A673 (cell line): ENCODE data around the gene SIX2. TPM values are rescaled to one million over a fixed set of nuclear protein-coding genes. Genes with fewer than 3 reads are reported as not detected.

Source experiments
- BruUV-seq: library from RNA; stranded (reverse); fragments of 400-500 nt; replicated peaks from 2 replicates; lab custom pipeline; 2021; lab: Mats Ljungman, UMichigan
- CTCF ChIA-PET: fragments of 300-600 bp; sonication (Branson Sonifier 250); formaldehyde crosslinking; loops from one replicate; lab custom pipeline; 2022; ENCODE audit warnings: antibody characterized with exemption; lab: Charles Lee
- POLR2A ChIA-PET: fragments of 300-600 bp; sonication (Branson Sonifier 250); formaldehyde crosslinking; loops from one replicate; lab custom pipeline; 2022; ENCODE audit warnings: antibody characterized with exemption; ENCODE audit not compliant: low non-redundant PET; lab: Charles Lee
- DNase-seq: peaks from one replicate; pipeline ENCODE4 v3.0.0-alpha.2; 2015; ENCODE audit warnings: low spot score
- H3K27ac ChIP-seq: fragments of 200-600 bp; sonication (generic); 2 replicates; pipeline ENCODE4 v1.5.1; 2016; ENCODE audit warnings: mixed run types, low read depth, mild to moderate bottlenecking, mixed read lengths, antibody characterized with exemption, low read length; ENCODE audit not compliant: poor library complexity, severe bottlenecking
- H3K27me3 ChIP-seq: fragments of 200-600 bp; sonication (generic); replicated peaks from 2 replicates; pipeline ENCODE4 v1.6.1; 2017; ENCODE audit warnings: mixed run types, low read depth, mild to moderate bottlenecking, mixed read lengths, antibody characterized with exemption, low read length; ENCODE audit not compliant: insufficient read depth, poor library complexity
- H3K36me3 ChIP-seq: fragments of 200-600 bp; sonication (generic); 2 replicates; pipeline ENCODE4 v1.6.1; 2016; ENCODE audit warnings: mixed run types, mild to moderate bottlenecking, mixed read lengths, antibody characterized with exemption, low read length; ENCODE audit not compliant: insufficient read depth, poor library complexity, severe bottlenecking
- H3K4me1 ChIP-seq: fragments of 200-600 bp; sonication (generic); 2 replicates; pipeline ENCODE4 v1.6.1; 2017; ENCODE audit warnings: mixed run types, mild to moderate bottlenecking, mixed read lengths, antibody characterized with exemption, low read length; ENCODE audit not compliant: insufficient read depth, poor library complexity, severe bottlenecking
- H3K4me3 ChIP-seq: fragments of 200-600 bp; sonication (generic); 2 replicates; pipeline ENCODE4 v1.5.1; 2016; ENCODE audit warnings: low read depth, mixed run types, mild to moderate bottlenecking, mixed read lengths, low read length; ENCODE audit not compliant: poor library complexity, severe bottlenecking
- H3K9me3 ChIP-seq: fragments of 200-600 bp; sonication (generic); 2 replicates; pipeline ENCODE4 v1.6.1; 2016; ENCODE audit warnings: mixed run types, low read depth, mild to moderate bottlenecking, mixed read lengths, antibody characterized with exemption, low read length; ENCODE audit not compliant: poor library complexity, severe bottlenecking
- EZH2 ChIP-seq: fragments of 200-600 bp; sonication (generic); IDR thresholded peaks from 2 replicates; pipeline ENCODE4 v1.6.1; 2017; ENCODE audit warnings: borderline replicate concordance, low read depth, mild to moderate bottlenecking, mixed read lengths, antibody characterized with exemption, low read length; ENCODE audit not compliant: poor library complexity, severe bottlenecking
- intact Hi-C: fragments of 100-400 bp; cut with micrococcal nuclease; formaldehyde crosslinking; loops from one replicate; pipeline ENCODE4 v1.10.0; 2022; ENCODE audit not compliant: unreplicated experiment
- total RNA-seq: library from RNA; stranded (reverse); gene quantifications from 2 replicates; pipeline ENCODE4 v1.2.3, GENCODE V29; 2021
- TF ChIP-seq, protein P1 (sequence below): fragments of 300-800, 200-600 bp; sonication (generic); conservative IDR thresholded peaks from 2 replicates; pipeline ENCODE4 v1.5.1; 2017; ENCODE audit warnings: low read depth, mild to moderate bottlenecking, antibody characterized with exemption, low read length, moderate library complexity, mixed read lengths

Gene SIX2
- total RNA-seq, 1 experiment from 2014 or later: not detected

DNA sequence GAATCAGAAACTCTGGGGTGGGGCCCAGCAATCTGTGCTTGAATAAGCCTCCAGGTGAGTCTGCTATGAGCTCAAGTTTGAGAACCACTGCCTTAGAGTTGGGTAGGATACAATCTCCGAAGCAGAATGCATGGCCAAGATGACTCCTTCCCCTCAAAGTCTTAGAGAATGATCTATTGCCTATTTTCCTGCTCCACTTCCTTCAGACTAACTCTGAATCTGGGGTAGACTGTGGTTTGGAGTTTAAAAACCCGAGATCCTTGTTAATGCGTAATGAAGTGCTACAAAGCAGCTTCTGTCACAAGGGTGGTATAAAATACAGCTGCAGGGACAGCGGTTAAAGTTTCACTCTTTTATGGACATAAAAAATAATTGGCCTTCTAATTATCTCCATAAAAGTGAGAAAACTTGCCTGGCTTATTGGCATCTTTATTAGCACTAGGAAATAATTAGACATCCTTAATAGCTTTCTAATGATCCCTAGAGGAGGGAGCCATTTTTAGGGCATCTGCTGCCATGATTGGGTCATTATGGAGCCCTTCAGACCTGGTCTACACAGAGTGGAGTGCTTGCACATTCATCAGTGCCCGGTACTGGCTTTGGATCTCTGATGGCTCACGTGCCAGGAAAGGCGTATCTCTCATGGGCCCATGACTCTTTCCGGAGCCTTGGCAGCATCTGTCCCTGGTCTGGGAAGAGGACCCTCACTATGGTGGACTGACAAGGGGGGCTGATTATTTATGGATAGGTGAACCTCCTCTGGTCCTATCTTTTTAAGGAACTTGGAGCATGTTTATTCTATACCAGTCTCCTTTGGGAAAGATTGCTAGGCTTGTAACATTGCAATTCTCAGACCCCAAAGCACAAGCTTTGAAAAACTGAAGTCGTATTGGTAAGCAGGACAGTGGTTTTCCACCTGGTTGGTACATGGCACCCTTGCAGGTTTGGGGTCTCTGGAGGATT is 28.2 kb downstream of the SIX2 start:
- BruUV-seq: no TSS peak
- Histone ChIP-seq H3K9me3 (no peaks in the 10 kb centered on the region), H3K4me1 (no peaks in the 10 kb centered on the region), H3K4me3 (no peak overlapping the region), H3K27me3 (no peaks in the 10 kb centered on the region), H3K36me3 (no peaks in the 10 kb centered on the region), H3K27ac (no peak overlapping the region)
- CTCF ChIA-PET: interaction anchor here (0.7 to 1.6 kb wide), 6 partner anchors 26 to 596 kb away, joined by 3 to 10 read pairs (median 4); partner anchors contain the start of gene SIX2
- TF ChIP-seq EZH2: no peak
- POLR2A ChIA-PET: no interaction called here
- no peak for DNase-seq
- intact Hi-C loops: loop anchor here (1.0 kb wide), 2 partner anchors 513 to 597 kb away; no protein-coding TSS in a partner anchor

DNA sequence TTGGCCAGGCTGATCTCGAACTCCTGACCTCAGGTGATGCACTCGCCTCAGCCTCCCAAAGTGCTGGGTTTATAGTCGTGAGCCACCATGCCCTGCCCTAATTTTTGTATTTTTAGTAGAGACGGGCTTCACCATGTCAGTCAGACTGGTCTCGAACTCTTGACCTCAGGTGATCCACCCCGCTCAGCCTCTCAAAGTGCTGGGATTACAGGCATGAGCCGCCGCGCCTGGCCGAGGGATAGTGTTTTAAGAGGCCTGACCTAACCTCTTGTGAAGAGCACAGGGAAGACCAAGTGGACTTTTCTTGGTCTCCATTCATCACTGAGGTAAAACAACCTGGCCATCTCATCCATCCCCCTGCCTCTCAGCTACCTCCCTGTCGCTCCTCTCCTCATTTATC is 29.7 kb downstream of the SIX2 start:
- Histone ChIP-seq H3K4me1 (no peaks in the 10 kb centered on the region), H3K36me3 (no peaks in the 10 kb centered on the region), H3K9me3 (no peaks in the 10 kb centered on the region), H3K27me3 (no peaks in the 10 kb centered on the region), H3K4me3 (no peak overlapping the region), H3K27ac (no peak overlapping the region)
- DNase-seq: no peak
- no peak for TF ChIP-seq EZH2
- TF ChIP-seq, protein P1, sequence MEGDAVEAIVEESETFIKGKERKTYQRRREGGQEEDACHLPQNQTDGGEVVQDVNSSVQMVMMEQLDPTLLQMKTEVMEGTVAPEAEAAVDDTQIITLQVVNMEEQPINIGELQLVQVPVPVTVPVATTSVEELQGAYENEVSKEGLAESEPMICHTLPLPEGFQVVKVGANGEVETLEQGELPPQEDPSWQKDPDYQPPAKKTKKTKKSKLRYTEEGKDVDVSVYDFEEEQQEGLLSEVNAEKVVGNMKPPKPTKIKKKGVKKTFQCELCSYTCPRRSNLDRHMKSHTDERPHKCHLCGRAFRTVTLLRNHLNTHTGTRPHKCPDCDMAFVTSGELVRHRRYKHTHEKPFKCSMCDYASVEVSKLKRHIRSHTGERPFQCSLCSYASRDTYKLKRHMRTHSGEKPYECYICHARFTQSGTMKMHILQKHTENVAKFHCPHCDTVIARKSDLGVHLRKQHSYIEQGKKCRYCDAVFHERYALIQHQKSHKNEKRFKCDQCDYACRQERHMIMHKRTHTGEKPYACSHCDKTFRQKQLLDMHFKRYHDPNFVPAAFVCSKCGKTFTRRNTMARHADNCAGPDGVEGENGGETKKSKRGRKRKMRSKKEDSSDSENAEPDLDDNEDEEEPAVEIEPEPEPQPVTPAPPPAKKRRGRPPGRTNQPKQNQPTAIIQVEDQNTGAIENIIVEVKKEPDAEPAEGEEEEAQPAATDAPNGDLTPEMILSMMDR: no peak
- BruUV-seq: no TSS peak
- ChIA-PET CTCF (no interaction called here), POLR2A (no interaction called here)
- intact Hi-C loops: loop anchor here (10.0 kb wide), 1 partner anchor 895 kb away; no protein-coding TSS in a partner anchor

DNA sequence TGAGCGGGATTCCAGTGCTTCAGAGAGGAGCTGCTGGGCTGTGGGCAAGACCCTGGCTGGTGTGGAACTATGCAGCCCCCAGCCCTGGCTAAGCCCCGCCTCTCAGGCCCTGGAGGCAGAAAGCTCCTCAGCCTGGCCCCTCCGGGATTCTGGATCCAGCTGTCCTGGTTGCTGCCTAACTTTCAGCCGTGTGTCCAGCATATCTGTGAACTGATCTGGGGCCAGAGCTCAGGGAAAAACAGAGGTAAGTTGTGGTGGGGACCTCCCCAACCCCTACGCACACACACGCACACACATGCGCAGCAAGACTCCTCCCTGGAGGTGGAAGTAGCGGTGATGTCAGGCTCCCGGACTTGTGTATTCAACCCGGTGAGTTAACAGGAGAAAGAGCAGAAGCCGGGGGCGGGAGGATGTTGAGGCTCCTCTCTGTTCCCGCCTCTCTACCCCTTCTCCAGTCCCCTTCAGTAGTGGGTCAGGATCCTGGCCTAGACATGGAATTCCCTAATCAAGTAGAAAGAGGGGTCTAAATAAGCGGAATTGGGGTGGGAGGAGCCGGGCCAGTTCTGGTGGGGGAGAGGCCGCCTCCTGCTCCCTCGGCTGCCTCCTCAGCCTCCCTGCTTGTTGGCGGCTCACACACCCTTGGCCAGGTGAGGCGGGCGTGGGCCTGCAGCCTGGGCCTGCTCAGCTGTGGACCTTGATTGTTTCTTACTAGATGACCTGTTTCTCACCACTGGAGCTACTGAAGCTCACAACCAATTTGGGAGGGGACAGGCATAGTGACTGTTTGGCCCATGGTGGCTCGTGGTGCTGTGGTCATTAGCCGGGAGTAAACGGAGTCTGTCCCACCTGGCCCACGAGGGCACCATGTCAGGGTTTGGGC is 33.4 kb downstream of the SIX2 start:
- ChIA-PET POLR2A (interaction anchor here (0.5 kb wide), 1 partner anchor 11 kb away, joined by 3 read pairs; no protein-coding TSS in a partner anchor), CTCF (no interaction called here)
- Histone ChIP-seq H3K4me3 (no peak overlapping the region), H3K4me1 (no peaks in the 10 kb centered on the region), H3K9me3 (no peaks in the 10 kb centered on the region), H3K27me3 (no peaks in the 10 kb centered on the region), H3K27ac (no peak overlapping the region), H3K36me3 (no peaks in the 10 kb centered on the region)
- intact Hi-C loops: loop anchor here (10.0 kb wide), 1 partner anchor 891 kb away; no protein-coding TSS in a partner anchor
- TF ChIP-seq, protein P1: no peak
- TF ChIP-seq EZH2: no peak
- DNase-seq: no peak
- no TSS peak for BruUV-seq
